K562 (cell line): Measurements from ENCODE around the gene ERVK3-1. TPM values are rescaled to one million over a fixed set of nuclear protein-coding genes. Genes with fewer than 3 reads are reported as not detected.

Experiments used
- BRD4 ChIP-seq: fragments of 200-600 bp; sonication (generic); IDR thresholded peaks from 2 replicates; pipeline ENCODE4 v1.6.1; 2017; ENCODE audit warnings: inconsistent platforms
- DDX20 ChIP-seq: fragments of 450-650 bp; IDR thresholded peaks from 2 replicates; pipeline ENCODE4 v1.6.1; 2016; ENCODE audit warnings: missing genetic modification characterization, low read depth, mild to moderate bottlenecking, missing compliant biosample characterization, moderate library complexity
- FOXA1 ChIP-seq: fragments of 450-650 bp; IDR thresholded peaks from 2 replicates; pipeline ENCODE4 v1.6.1; 2016; ENCODE audit warnings: mild to moderate bottlenecking, borderline replicate concordance
- GMEB1 ChIP-seq: fragments of 250-450 bp; sonication (Bioruptor Pico); IDR thresholded peaks from 2 replicates; pipeline ENCODE4 v1.4.0; 2020; ENCODE audit warnings: mild to moderate bottlenecking
- HINFP ChIP-seq: fragments of 450-650 bp; conservative IDR thresholded peaks from 2 replicates; pipeline ENCODE4 v1.6.1; 2016; ENCODE audit warnings: missing genetic modification characterization, low read depth, mild to moderate bottlenecking, control low read depth, missing compliant biosample characterization
- ID3 ChIP-seq, 2 experiments: fragments of 250-450 bp in 1 of 2; fragments of 450-650 bp in 1 of 2; sonication (Bioruptor Pico) in 1 of 2; IDR thresholded peaks; 2 replicates each; pipeline versions ENCODE4 v1.6.1 to v1.8.0; 2016 to 2021; ENCODE audit warnings: mild to moderate bottlenecking in 2 of 2, moderate library complexity in 2 of 2, missing compliant biosample characterization in 1 of 2, missing genetic modification characterization in 1 of 2
- MTF1 ChIP-seq: fragments of 250-450 bp; sonication (Bioruptor Pico); IDR thresholded peaks from 2 replicates; pipeline ENCODE4 v1.9.0; 2021; ENCODE audit warnings: moderate library complexity, mild to moderate bottlenecking, inconsistent platforms, borderline replicate concordance
- NCOA4 ChIP-seq: fragments of 450-650 bp; IDR thresholded peaks from 2 replicates; pipeline ENCODE4 v1.6.1; 2018; ENCODE audit warnings: mild to moderate bottlenecking; ENCODE audit not compliant: partially characterized antibody
- NFYB ChIP-seq: IDR thresholded peaks from 2 replicates; pipeline ENCODE4 v1.6.1; 2011; ENCODE audit warnings: mild to moderate bottlenecking, moderate library complexity; ENCODE audit not compliant: insufficient read length; ENCODE audit errors: extremely low read depth
- NR3C1 ChIP-seq: sonication (generic); formaldehyde crosslinking; IDR thresholded peaks from 2 replicates; pipeline ENCODE4 v1.8.1; 2022; ENCODE audit warnings: missing genetic modification reagents
- PHF8 ChIP-seq: fragments of 200-600 bp; sonication (generic); IDR thresholded peaks from 2 replicates; pipeline ENCODE4 v1.6.1; 2012; ENCODE audit warnings: mixed run types, mild to moderate bottlenecking, inconsistent platforms, low read length, moderate library complexity, borderline replicate concordance
- PRDM10 ChIP-seq: fragments of 450-650 bp; IDR thresholded peaks from 2 replicates; pipeline ENCODE4 v1.6.1; 2018; ENCODE audit not compliant: partially characterized antibody
- PURB ChIP-seq: sonication (generic); formaldehyde crosslinking; IDR thresholded peaks from 2 replicates; pipeline ENCODE4 v1.9.0; 2021; ENCODE audit warnings: low read depth, mild to moderate bottlenecking, missing genetic modification reagents
- SRSF7 ChIP-seq: fragments of 200-400 bp; formaldehyde crosslinking; optimal IDR thresholded peaks from 2 replicates; pipeline ENCODE3; 2017; ENCODE audit warnings: mild to moderate bottlenecking, low read depth, low read length
- THAP7 ChIP-seq: fragments of 250-450 bp; sonication (Bioruptor Pico); IDR thresholded peaks from 2 replicates; pipeline ENCODE4 v1.5.0; 2021
- U2AF1 ChIP-seq: fragments of 200-400 bp; formaldehyde crosslinking; optimal IDR thresholded peaks from 2 replicates; pipeline ENCODE3; 2017; ENCODE audit warnings: mild to moderate bottlenecking, low read depth, low read length, moderate library complexity
- YBX1 ChIP-seq: fragments of 450-650 bp; IDR thresholded peaks from 2 replicates; pipeline ENCODE4 v1.7.1; 2016; ENCODE audit warnings: mild to moderate bottlenecking
- ZNF12 ChIP-seq: sonication (generic); formaldehyde crosslinking; IDR thresholded peaks from 2 replicates; pipeline ENCODE4 v1.4.0; 2020; ENCODE audit warnings: mild to moderate bottlenecking, missing genetic modification reagents
- ZNF133 ChIP-seq: fragments of 250-450 bp; sonication (Bioruptor Pico); IDR thresholded peaks from 2 replicates; pipeline ENCODE4 v1.4.0; 2020; ENCODE audit warnings: mild to moderate bottlenecking
- polyA plus RNA-seq, 8 experiments: library from polyadenylated mRNA; depleted of rRNA in 4 of 8; stranded (reverse) in 5 of 8; unstranded in 3 of 8; fragments of >200 nt; fragmentation: Nextera tagmentation in 2 of 8; fragmentation: Illumina TruSeq in 1 of 8; extraction: Ambion mirVana in 2 of 8; extraction: Trizol in 1 of 8; gene quantifications; 2 replicates each; pipeline versions ENCODE4 v1.2.1 to v1.2.3, GENCODE V29; 2011 to 2014; ENCODE audit warnings: inconsistent platforms in 1 of 8, missing spikeins in 1 of 8
- total RNA-seq, 7 experiments: library from RNA; depleted of rRNA in 6 of 7; stranded (reverse); fragments of >200 nt in 6 of 7; fragmentation: Illumina TruSeq in 2 of 7; extraction: Trizol in 2 of 7; gene quantifications; 2 replicates each; pipeline versions ENCODE4 v1.2.1 to v1.2.3, GENCODE V29; 2011 to 2021; ENCODE audit warnings: low replicate concordance in 1 of 7

The ERVK3-1 gene
- total and polyA plus RNA-seq, 9 of the 15 experiments (the other 6 are each of a cell fraction or from before 2014, with no cell fraction given): 87.6 to 299 (median 119) TPM

GRCh38 chr19:58326914-58327726 is 21.9 kb downstream of the ERVK3-1 start, which contains the start of gene ZSCAN22 (continued):
- TF ChIP-seq PRDM10 (peak; percentile 57), ZNF12 (no peak; the same call in 1 of the 2 replicates), MTF1 (CRISPR knock-in tag) (no peak), NFYB (no peak), DDX20 (tag) (no peak), GMEB1 (peak; percentile 89), FOXA1 (no peak), NCOA4 (peak; percentile 44), NR3C1 (CRISPR knock-in tag) (no peak), THAP7 (CRISPR knock-in tag) (peak; percentile 77; the same call in 1 of the 2 replicates), PHF8 (peak; percentile 93), ZNF133 (no peak), BRD4 (no peak), YBX1 (no peak), ID3 (CRISPR knock-in tag; IDR thresholded peaks at IDR 0.05) (no peak), ID3 (tag; IDR thresholded peaks at IDR 0.05) (peak; percentile 92; the same call in 1 of the 2 replicates), HINFP (tag) (0 out of 2 replicates have a peak, but pooled peaks have one; percentile 22), SRSF7 (no peak), U2AF1 (no peak), PURB (CRISPR knock-in tag) (no peak)
